Fibroblast of lung (primary cell): ENCODE results near the gene ORM2.

Experiments used
- EZH2 ChIP-seq: IDR thresholded peaks from 2 replicates; pipeline ENCODE4 v1.5.1; 2012; ENCODE audit warnings: low read length, control low read depth, mild to moderate bottlenecking; ENCODE audit errors: missing control alignments
- TF ChIP-seq, protein P1 (sequence below), 2 donors: IDR thresholded peaks in 1 of 2; conservative IDR thresholded peaks in 1 of 2; 1 replicate in 1 of 2; 2 replicates in 1 of 2; pipeline ENCODE4 v1.5.1; 2011 to 2012; ENCODE audit warnings: low read length in 2 of 2, control low read depth in 1 of 2, inconsistent platforms in 1 of 2, low read depth in 1 of 2, mild to moderate bottlenecking in 1 of 2

DNA sequence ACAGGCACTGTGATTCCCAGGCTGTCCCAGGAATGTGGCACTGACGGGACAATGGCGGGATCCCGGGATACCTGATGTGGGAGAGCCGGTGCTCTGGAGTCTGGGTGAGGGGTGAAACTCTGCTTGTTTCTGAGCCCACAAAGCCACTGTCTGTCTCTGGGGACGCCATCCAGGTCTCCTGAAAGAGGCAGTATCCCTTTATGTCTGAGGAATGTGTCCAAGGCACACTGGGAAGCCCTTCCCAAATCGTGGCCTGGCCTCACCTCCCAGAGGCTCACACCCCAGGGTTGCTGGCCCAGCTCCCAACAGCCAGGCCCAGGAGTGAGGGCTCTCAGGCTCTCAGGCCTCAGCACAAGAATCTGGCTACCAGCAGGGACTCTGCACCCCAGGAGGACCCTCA is 27.1 kb downstream of the ORM2 start:
- TF ChIP-seq, protein P1, sequence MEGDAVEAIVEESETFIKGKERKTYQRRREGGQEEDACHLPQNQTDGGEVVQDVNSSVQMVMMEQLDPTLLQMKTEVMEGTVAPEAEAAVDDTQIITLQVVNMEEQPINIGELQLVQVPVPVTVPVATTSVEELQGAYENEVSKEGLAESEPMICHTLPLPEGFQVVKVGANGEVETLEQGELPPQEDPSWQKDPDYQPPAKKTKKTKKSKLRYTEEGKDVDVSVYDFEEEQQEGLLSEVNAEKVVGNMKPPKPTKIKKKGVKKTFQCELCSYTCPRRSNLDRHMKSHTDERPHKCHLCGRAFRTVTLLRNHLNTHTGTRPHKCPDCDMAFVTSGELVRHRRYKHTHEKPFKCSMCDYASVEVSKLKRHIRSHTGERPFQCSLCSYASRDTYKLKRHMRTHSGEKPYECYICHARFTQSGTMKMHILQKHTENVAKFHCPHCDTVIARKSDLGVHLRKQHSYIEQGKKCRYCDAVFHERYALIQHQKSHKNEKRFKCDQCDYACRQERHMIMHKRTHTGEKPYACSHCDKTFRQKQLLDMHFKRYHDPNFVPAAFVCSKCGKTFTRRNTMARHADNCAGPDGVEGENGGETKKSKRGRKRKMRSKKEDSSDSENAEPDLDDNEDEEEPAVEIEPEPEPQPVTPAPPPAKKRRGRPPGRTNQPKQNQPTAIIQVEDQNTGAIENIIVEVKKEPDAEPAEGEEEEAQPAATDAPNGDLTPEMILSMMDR (conservative IDR thresholded peaks at IDR 0.05 in 1 of 2, IDR thresholded peaks at IDR 0.05 in 1 of 2; ENCODE audit: low read depth in 1 of 2, low read length in 2 of 2), result no peak
- TF ChIP-seq EZH2, result no peak
